ENCODE data around the gene DISC1. TPM values are rescaled to one million over a fixed set of nuclear protein-coding genes. Genes with fewer than 3 reads are reported as not detected.

Gene DISC1
- total and polyA plus RNA-seq, 4 experiments from 2014 or later, result 1.9 to 18.0 (median 10.0) TPM

- Mint-ChIP-seq H3K9me3 (no peaks in the 10 kb centered on the region), H3K27me3 (no peaks in the 10 kb centered on the region), H3K4me1 (no peaks in the 10 kb centered on the region), H3K36me3 (no peaks in the 10 kb centered on the region), H3K4me3 (no peak overlapping the region), H3K27ac (no peak overlapping the region)
- Histone ChIP-seq H3K4me3 (ENCODE audit: low read length in 2 of 2) (no peak overlapping the region), H3K4me1 (ENCODE audit: insufficient read depth, low read length) (no peaks in the 10 kb centered on the region), H3K36me3 (ENCODE audit: insufficient read depth, low read length) (no peaks in the 10 kb centered on the region), H3K27ac (ENCODE audit: low read depth, low read length) (no peak overlapping the region), H3K27me3 (ENCODE audit: insufficient read depth, low read length) (no peaks in the 10 kb centered on the region), H3K9me3 (ENCODE audit: control insufficient read depth in 1 of 2, low read length in 2 of 2) (no peaks in the 10 kb centered on the region)
- DNase-seq, result no peak
- ChIA-PET CTCF (ENCODE audit: partially characterized antibody) (interaction anchor here (0.6 to 9.1 kb wide), 3 partner anchors 10 to 240 kb away, joined by 3 to 146 read pairs (median 3); no protein-coding TSS in a partner anchor), POLR2A (ENCODE audit: partially characterized antibody) (interaction anchor here (1.2 kb wide), 1 partner anchor 177 kb away, joined by 3 read pairs; no protein-coding TSS in a partner anchor)
- intact Hi-C loops (cut with micrococcal nuclease), result no loop called here
Observed at GRCh38 chr1:231597971-231598370, 28.6 kb upstream of the DISC1 start.

DNA sequence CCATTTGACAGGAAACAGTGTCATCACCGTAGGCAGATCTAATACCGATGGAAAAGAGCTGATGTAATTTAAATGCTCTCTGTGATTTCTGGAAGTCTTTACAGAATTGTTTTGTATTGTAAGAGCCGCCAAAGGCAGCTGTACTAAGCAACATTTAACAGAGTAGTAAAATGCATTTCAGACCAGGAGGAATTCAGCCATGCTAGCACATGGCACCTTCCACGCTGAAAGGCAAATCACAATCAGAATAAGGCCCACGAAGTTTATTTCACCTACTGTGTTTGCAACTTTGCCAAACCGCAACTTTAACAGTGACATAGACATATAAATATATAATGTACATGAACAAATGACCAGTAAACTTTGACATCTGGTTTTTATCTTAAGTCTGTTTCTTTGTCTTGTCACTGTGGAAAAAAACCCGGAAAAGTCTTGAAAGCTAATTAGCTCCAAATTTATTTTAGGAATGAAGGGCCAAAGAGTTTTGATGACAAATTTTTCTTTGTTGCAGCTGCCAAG, 26.1 kb upstream of the DISC1 start:
- Histone ChIP-seq H3K4me3 (ENCODE audit: low read length in 2 of 2) (no peak overlapping the region), H3K36me3 (ENCODE audit: insufficient read depth, low read length) (no peaks in the 10 kb centered on the region), H3K9me3 (ENCODE audit: control insufficient read depth in 1 of 2, low read length in 2 of 2) (no peaks in the 10 kb centered on the region), H3K27ac (ENCODE audit: low read depth, low read length) (no peak overlapping the region), H3K27me3 (ENCODE audit: insufficient read depth, low read length) (no peaks in the 10 kb centered on the region), H3K4me1 (ENCODE audit: insufficient read depth, low read length) (no peaks in the 10 kb centered on the region)
- no peaks in the 10 kb centered on the region for H3K27me3 Mint-ChIP-seq
- H3K4me3 Mint-ChIP-seq, result no peak overlapping the region
- ChIA-PET CTCF (ENCODE audit: partially characterized antibody) (interaction anchor here (1.1 to 9.1 kb wide), 5 partner anchors 9 to 297 kb away, joined by 3 to 146 read pairs (median 4); no protein-coding TSS in a partner anchor), POLR2A (ENCODE audit: partially characterized antibody) (no interaction called here)
- peaks cover 7 to 8% (median 8%) of the 10 kb centered on the region in 4 donors for H3K4me1 Mint-ChIP-seq
- no peaks in the 10 kb centered on the region for H3K36me3 Mint-ChIP-seq
- H3K9me3 Mint-ChIP-seq, result no peaks in the 10 kb centered on the region
- H3K27ac Mint-ChIP-seq, result no peak overlapping the region
- intact Hi-C loops (cut with micrococcal nuclease), result loop anchor here (5.0 kb wide), 3 partner anchors 73 to 358 kb away; partner anchors contain the start of genes EGLN1, GNPAT and TSNAX
- DNase-seq, result no peak

- Histone ChIP-seq H3K27me3 (ENCODE audit: insufficient read depth, low read length) (no peaks in the 10 kb centered on the region), H3K9me3 (ENCODE audit: control insufficient read depth in 1 of 2, low read length in 2 of 2) (no peaks in the 10 kb centered on the region), H3K36me3 (ENCODE audit: insufficient read depth, low read length) (no peaks in the 10 kb centered on the region), H3K27ac (ENCODE audit: low read depth, low read length) (no peak overlapping the region), H3K4me1 (ENCODE audit: insufficient read depth, low read length) (no peaks in the 10 kb centered on the region), H3K4me3 (ENCODE audit: low read length in 2 of 2) (no peak overlapping the region)
- Mint-ChIP-seq H3K36me3 (no peaks in the 10 kb centered on the region), H3K27ac (no peak overlapping the region), H3K9me3 (no peaks in the 10 kb centered on the region), H3K27me3 (no peaks in the 10 kb centered on the region), H3K4me3 (no peak overlapping the region), H3K4me1 (peaks cover 7 to 8% (median 8%) of the 10 kb centered on the region in 4 donors)
- intact Hi-C loops (cut with micrococcal nuclease), result loop anchor here (5.0 kb wide), 3 partner anchors 75 to 360 kb away; partner anchors contain the start of genes EGLN1, GNPAT and TSNAX
- POLR2A ChIA-PET (ENCODE audit: partially characterized antibody), result interaction anchor here (0.7 to 1.2 kb wide), 4 partner anchors 9 to 264 kb away, joined by 3 read pairs; partner anchors contain the start of genes EXOC8 and SPRTN
- CTCF ChIA-PET (ENCODE audit: partially characterized antibody), result interaction anchor here (1.4 to 9.1 kb wide), 7 partner anchors 8 to 299 kb away, joined by 3 to 146 read pairs (median 8); no protein-coding TSS in a partner anchor
- no peak for DNase-seq
Observed at GRCh38 chr1:231601824-231602672, 24.5 kb upstream of the DISC1 start.

- Mint-ChIP-seq H3K9me3 (no peaks in the 10 kb centered on the region), H3K4me3 (peak overlapping the region in 2 of 8 donors; percentile 40 to 64), H3K36me3 (no peaks in the 10 kb centered on the region), H3K4me1 (peaks cover 7 to 8% (median 8%) of the 10 kb centered on the region in 4 donors), H3K27ac (no peak overlapping the region), H3K27me3 (no peaks in the 10 kb centered on the region)
- Histone ChIP-seq H3K9me3 (ENCODE audit: control insufficient read depth in 1 of 2, low read length in 2 of 2) (no peaks in the 10 kb centered on the region), H3K4me1 (ENCODE audit: insufficient read depth, low read length) (no peaks in the 10 kb centered on the region), H3K27me3 (ENCODE audit: insufficient read depth, low read length) (no peaks in the 10 kb centered on the region), H3K27ac (ENCODE audit: low read depth, low read length) (no peak overlapping the region), H3K36me3 (ENCODE audit: insufficient read depth, low read length) (no peaks in the 10 kb centered on the region), H3K4me3 (ENCODE audit: low read length in 2 of 2) (no peak overlapping the region)
- POLR2A ChIA-PET (ENCODE audit: partially characterized antibody), result interaction anchor here (0.9 kb wide), 1 partner anchor 9 kb away, joined by 3 read pairs; no protein-coding TSS in a partner anchor
- intact Hi-C loops (cut with micrococcal nuclease), result loop anchor here (5.0 kb wide), 3 partner anchors 75 to 360 kb away; partner anchors contain the start of genes EGLN1, GNPAT and TSNAX
- CTCF ChIA-PET (ENCODE audit: partially characterized antibody), result interaction anchor here (1.0 to 9.1 kb wide), 8 partner anchors 10 to 286 kb away, joined by 3 to 146 read pairs (median 8); partner anchors contain the start of genes EXOC8 and SPRTN
- no peak for DNase-seq
Observed at GRCh38 chr1:231602673-231602984, 24.0 kb upstream of the DISC1 start.

DNA sequence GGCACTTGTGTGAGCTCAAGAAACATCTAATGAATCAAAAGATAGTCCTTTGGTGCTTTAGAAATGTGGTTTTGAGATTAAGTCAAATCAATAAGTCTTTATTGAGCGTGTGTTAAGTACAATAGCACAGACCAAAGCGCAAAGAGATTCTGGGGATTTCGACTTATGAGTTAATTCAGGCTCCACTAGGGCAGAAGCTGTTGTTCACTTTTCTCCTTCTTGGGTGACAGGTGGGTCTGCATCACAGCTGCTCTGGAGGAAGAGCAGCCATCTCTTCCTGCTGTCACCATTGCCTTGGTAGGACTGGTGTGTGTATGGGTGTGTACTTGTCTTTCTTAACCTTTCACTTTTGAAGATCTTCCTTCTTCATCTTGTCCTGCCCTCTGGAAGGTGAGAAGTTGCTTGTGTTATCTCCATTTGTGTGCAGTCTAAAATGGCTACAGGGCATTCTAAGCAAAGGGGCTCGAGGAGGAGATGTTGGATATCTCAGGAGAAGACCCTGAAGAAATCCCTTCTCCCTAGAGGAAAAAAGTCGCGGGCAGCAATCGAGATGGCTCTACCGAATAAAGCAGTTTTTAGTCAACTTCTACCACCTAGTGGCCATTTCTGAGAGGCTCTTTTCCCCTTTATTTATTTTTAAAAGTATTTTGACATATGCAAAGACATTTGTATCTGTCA, 22.9 kb upstream of the DISC1 start:
- H3K4me1 ChIP-seq (ENCODE audit: insufficient read depth, low read length), result no peaks in the 10 kb centered on the region
- H3K36me3 ChIP-seq (ENCODE audit: insufficient read depth, low read length), result no peaks in the 10 kb centered on the region
- Mint-ChIP-seq H3K9me3 (no peaks in the 10 kb centered on the region), H3K27ac (peak overlapping the region; percentile 70 to 92 (median 89)), H3K4me1 (peaks cover 7 to 8% (median 8%) of the 10 kb centered on the region in 4 donors), H3K27me3 (no peaks in the 10 kb centered on the region), H3K36me3 (no peaks in the 10 kb centered on the region), H3K4me3 (peak overlapping the region; percentile 89 to 97 (median 94))
- H3K27ac ChIP-seq (ENCODE audit: low read depth, low read length), result peak overlapping the region; percentile 48
- H3K4me3 ChIP-seq (ENCODE audit: low read length in 2 of 2), result peak overlapping the region; percentile 63 to 74
- ChIA-PET CTCF (ENCODE audit: partially characterized antibody) (interaction anchor here (0.8 to 9.1 kb wide), 19 partner anchors 9 to 287 kb away, joined by 3 to 146 read pairs (median 4); partner anchors contain the start of genes EXOC8 and SPRTN), POLR2A (ENCODE audit: partially characterized antibody) (interaction anchor here (0.8 to 1.3 kb wide), 2 partner anchors 8 to 265 kb away, joined by 4 to 6 read pairs; partner anchors contain the start of genes EXOC8 and SPRTN)
- no peaks in the 10 kb centered on the region for H3K27me3 ChIP-seq (ENCODE audit: insufficient read depth, low read length)
- peak in 4 of 5 donors; percentile 60 to 67 (median 63) for DNase-seq
- H3K9me3 ChIP-seq (ENCODE audit: control insufficient read depth in 1 of 2, low read length in 2 of 2), result no peaks in the 10 kb centered on the region
- intact Hi-C loops (cut with micrococcal nuclease), result loop anchor here (1.0 to 5.0 kb wide), 5 partner anchors 76 to 361 kb away; partner anchors contain the start of genes EGLN1, GNPAT and TSNAX

- Mint-ChIP-seq H3K27me3 (peaks cover 0 to under 1% of the 10 kb centered on the region in 2 donors), H3K4me3 (peak overlapping the region in 4 of 8 donors; percentile 89 to 96 (median 92)), H3K36me3 (no peaks in the 10 kb centered on the region), H3K27ac (peak overlapping the region in 4 of 7 donors; percentile 70 to 92 (median 88)), H3K9me3 (no peaks in the 10 kb centered on the region), H3K4me1 (peaks cover 7 to 8% (median 8%) of the 10 kb centered on the region in 4 donors)
- intact Hi-C loops (cut with micrococcal nuclease), result loop anchor here (1.0 to 5.0 kb wide), 4 partner anchors 77 to 362 kb away; partner anchors contain the start of genes EGLN1, GNPAT and TSNAX
- DNase-seq, result no peak
- Histone ChIP-seq H3K27ac (ENCODE audit: low read depth, low read length) (no peak overlapping the region), H3K9me3 (ENCODE audit: control insufficient read depth in 1 of 2, low read length in 2 of 2) (no peaks in the 10 kb centered on the region), H3K27me3 (ENCODE audit: insufficient read depth, low read length) (no peaks in the 10 kb centered on the region), H3K4me3 (ENCODE audit: low read length in 2 of 2) (no peak overlapping the region), H3K4me1 (ENCODE audit: insufficient read depth, low read length) (no peaks in the 10 kb centered on the region), H3K36me3 (ENCODE audit: insufficient read depth, low read length) (no peaks in the 10 kb centered on the region)
- CTCF ChIA-PET (ENCODE audit: partially characterized antibody), result interaction anchor here (1.1 to 9.1 kb wide), 8 partner anchors 9 to 288 kb away, joined by 3 to 146 read pairs (median 4); no protein-coding TSS in a partner anchor
- POLR2A ChIA-PET (ENCODE audit: partially characterized antibody), result interaction anchor here (1.3 kb wide), 1 partner anchor 266 kb away, joined by 6 read pairs; the partner anchor contains the start of genes EXOC8 and SPRTN
Observed at GRCh38 chr1:231604276-231604621, 22.3 kb upstream of the DISC1 start.

All from CD4-positive, alpha-beta memory T cell (primary cell).